WTC11 (cell line): ENCODE data around the gene TINAG. TPM values are rescaled to one million over a fixed set of nuclear protein-coding genes. Genes with fewer than 3 reads are reported as not detected.

ENCODE experiments used
- ATAC-seq: fragments of 200-7000 bp; cut with Tn5 transposase; 2 replicates; pipeline ENCODE4 v1.10.0; 2021; ENCODE audit warnings: mild to moderate bottlenecking, moderate library complexity
- CTCF ChIA-PET: fragments of 300-600 bp; sonication (Branson Sonifier 250); formaldehyde crosslinking; loops from one replicate; lab custom pipeline; 2021; ENCODE audit warnings: antibody characterized with exemption; lab: Charles Lee
- POLR2A ChIA-PET: fragments of 350-600 bp; sonication (Branson Sonifier 250); formaldehyde crosslinking; loops from one replicate; lab custom pipeline; 2021; ENCODE audit warnings: antibody characterized with exemption; lab: Charles Lee
- DNase-seq: peaks from one replicate; pipeline ENCODE4 v3.0.0; 2021; ENCODE audit warnings: low spot score
- H3K27ac Mint-ChIP-seq: 2 replicates; pipeline ENCODE4 v1.8.0; 2021; ENCODE audit warnings: mixed read lengths
- H3K27me3 Mint-ChIP-seq: 2 replicates; pipeline ENCODE4 v1.8.0; 2021; ENCODE audit warnings: low read depth, mild to moderate bottlenecking, moderate library complexity, mixed read lengths
- H3K36me3 Mint-ChIP-seq: 2 replicates; pipeline ENCODE4 v1.8.0; 2021; ENCODE audit warnings: mixed read lengths
- H3K4me1 Mint-ChIP-seq: 2 replicates; pipeline ENCODE4 v1.8.0; 2022; ENCODE audit warnings: mixed read lengths
- H3K4me3 Mint-ChIP-seq: 2 replicates; pipeline ENCODE4 v1.8.0; 2021; ENCODE audit warnings: mild to moderate bottlenecking, moderate library complexity, mixed read lengths
- H3K9me3 Mint-ChIP-seq: 2 replicates; pipeline ENCODE4 v1.8.0; 2021; ENCODE audit warnings: mixed read lengths
- ATF3 ChIP-seq: sonication (generic); formaldehyde crosslinking; conservative IDR thresholded peaks from 2 replicates; pipeline ENCODE4 v1.8.1; 2022; ENCODE audit warnings: mild to moderate bottlenecking, missing genetic modification reagents
- CBFB ChIP-seq: sonication (generic); formaldehyde crosslinking; IDR thresholded peaks from 2 replicates; pipeline ENCODE4 v1.8.1; 2022; ENCODE audit warnings: mild to moderate bottlenecking, low read depth, missing genetic modification reagents
- CREB1 ChIP-seq: sonication (generic); formaldehyde crosslinking; IDR thresholded peaks from 2 replicates; pipeline ENCODE4 v1.8.0; 2023; ENCODE audit warnings: mild to moderate bottlenecking, missing genetic modification reagents
- CREM ChIP-seq: sonication (generic); formaldehyde crosslinking; IDR thresholded peaks from 2 replicates; pipeline ENCODE4 v1.8.1; 2022; ENCODE audit warnings: mild to moderate bottlenecking, missing genetic modification reagents, moderate library complexity
- ETV6 ChIP-seq: sonication (generic); formaldehyde crosslinking; IDR thresholded peaks from 2 replicates; pipeline ENCODE4 v1.8.1; 2022; ENCODE audit warnings: mild to moderate bottlenecking, missing genetic modification reagents
- FOXK1 ChIP-seq: sonication (generic); formaldehyde crosslinking; IDR thresholded peaks from 2 replicates; pipeline ENCODE4 v1.8.0; 2022; ENCODE audit warnings: mild to moderate bottlenecking, moderate library complexity, missing genetic modification reagents
- GABPB1 ChIP-seq: sonication (generic); formaldehyde crosslinking; IDR thresholded peaks from 2 replicates; pipeline ENCODE4 v1.8.1; 2023; ENCODE audit warnings: mild to moderate bottlenecking, missing genetic modification reagents
- KAT7 ChIP-seq: sonication (generic); formaldehyde crosslinking; IDR thresholded peaks from 2 replicates; pipeline ENCODE4 v1.8.1; 2023; ENCODE audit warnings: missing genetic modification reagents, mild to moderate bottlenecking, borderline replicate concordance
- MYBL2 ChIP-seq: sonication (generic); formaldehyde crosslinking; IDR thresholded peaks from 2 replicates; pipeline ENCODE4 v1.8.1; 2023; ENCODE audit warnings: mild to moderate bottlenecking, moderate library complexity, missing genetic modification reagents
- NFATC4 ChIP-seq: fragments of 250-450 bp; sonication (Bioruptor Pico); IDR thresholded peaks from 2 replicates; pipeline ENCODE4 v1.9.0; 2021; ENCODE audit warnings: mild to moderate bottlenecking
- NR1H2 ChIP-seq: sonication (generic); formaldehyde crosslinking; IDR thresholded peaks from 2 replicates; pipeline ENCODE4 v1.9.0; 2021; ENCODE audit warnings: mild to moderate bottlenecking, moderate library complexity, missing genetic modification reagents
- NR3C1 ChIP-seq: sonication (generic); formaldehyde crosslinking; conservative IDR thresholded peaks from 2 replicates; pipeline ENCODE4 v1.8.1; 2023; ENCODE audit warnings: low read depth, mild to moderate bottlenecking, missing genetic modification reagents
- RELA ChIP-seq: sonication (generic); formaldehyde crosslinking; IDR thresholded peaks from 2 replicates; pipeline ENCODE4 v1.8.1; 2022; ENCODE audit warnings: missing genetic modification reagents, mild to moderate bottlenecking, borderline replicate concordance
- ZBTB21 ChIP-seq: sonication (generic); formaldehyde crosslinking; IDR thresholded peaks from 2 replicates; pipeline ENCODE4 v1.8.1; 2023; ENCODE audit warnings: mild to moderate bottlenecking, missing genetic modification reagents, borderline replicate concordance
- ZNF121 ChIP-seq: sonication (generic); formaldehyde crosslinking; IDR thresholded peaks from 2 replicates; pipeline ENCODE4 v1.8.0; 2023; ENCODE audit warnings: missing genetic modification reagents
- ZNF138 ChIP-seq: sonication (generic); formaldehyde crosslinking; conservative IDR thresholded peaks from 2 replicates; pipeline ENCODE4 v1.8.1; 2022; ENCODE audit warnings: mild to moderate bottlenecking, moderate library complexity, missing genetic modification reagents
- ZNF263 ChIP-seq: sonication (generic); formaldehyde crosslinking; IDR thresholded peaks from 2 replicates; pipeline ENCODE4 v1.8.1; 2022; ENCODE audit warnings: low read depth, mild to moderate bottlenecking, moderate library complexity, missing genetic modification reagents
- ZNF425 ChIP-seq: fragments of 250-450 bp; sonication (Bioruptor Pico); conservative IDR thresholded peaks from 2 replicates; pipeline ENCODE4 v1.9.0; 2021; ENCODE audit warnings: mild to moderate bottlenecking
- total RNA-seq: library from RNA; stranded (reverse); gene quantifications from 3 replicates; pipeline ENCODE4 v1.2.3, GENCODE V29; 2021
- TF ChIP-seq, protein P1 (sequence below): sonication (generic); formaldehyde crosslinking; IDR thresholded peaks from 2 replicates; pipeline ENCODE4 v1.8.0; 2023; ENCODE audit warnings: missing genetic modification reagents, mild to moderate bottlenecking, borderline replicate concordance
- TF ChIP-seq, protein P2 (sequence below): fragments of 250-450 bp; sonication (Bioruptor Pico); IDR thresholded peaks from 2 replicates; pipeline ENCODE4 v2.1.2; 2022; ENCODE audit warnings: mild to moderate bottlenecking, moderate library complexity
- TF ChIP-seq, protein P3 (sequence below): sonication (generic); formaldehyde crosslinking; IDR thresholded peaks from 2 replicates; pipeline ENCODE4 v1.8.0; 2022; ENCODE audit warnings: mild to moderate bottlenecking, missing genetic modification reagents
- TF ChIP-seq, protein P4 (sequence below): sonication (generic); formaldehyde crosslinking; IDR thresholded peaks from 2 replicates; pipeline ENCODE4 v1.8.0; 2023; ENCODE audit warnings: mild to moderate bottlenecking, missing genetic modification reagents

The TINAG gene
- total RNA-seq, 1 experiment from 2014 or later: not detected

GRCh38 chr6:54361188-54361587, 52.9 kb downstream of the TINAG start (continued):
- TF ChIP-seq ZNF425 (CRISPR knock-in tag): no peak
- no peak for TF ChIP-seq KAT7 (CRISPR knock-in tag)
- no peak for TF ChIP-seq ZNF121 (CRISPR knock-in tag)

DNA sequence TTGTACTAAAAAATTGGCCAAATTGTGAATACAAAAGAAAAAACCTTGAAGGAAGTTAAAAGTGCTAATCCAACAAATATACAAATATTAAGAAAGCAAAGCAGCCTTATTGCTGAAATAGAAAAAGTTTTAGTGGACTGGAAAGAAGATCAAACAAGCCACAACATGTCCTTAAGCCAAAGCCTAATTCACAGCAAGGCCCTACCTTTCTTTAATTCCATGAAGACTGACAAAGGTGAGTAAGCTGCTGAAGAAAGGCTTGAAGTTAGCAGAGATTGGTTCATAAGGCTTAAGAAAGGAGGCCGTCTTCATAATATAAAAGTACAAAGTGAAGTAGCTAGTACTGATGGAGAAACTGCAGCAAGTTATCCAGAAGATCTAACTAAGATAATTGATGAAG, 53.5 kb downstream of the TINAG start:
- CTCF ChIA-PET: no interaction called here
- POLR2A ChIA-PET: no interaction called here

More for the DNA sequence above, 53.5 kb downstream of the TINAG start:
- H3K9me3 Mint-ChIP-seq: no peaks in the 10 kb centered on the region; the same call in 1 of the 2 replicates
- H3K4me1 Mint-ChIP-seq: no peaks in the 10 kb centered on the region
- DNase-seq: no peak
- H3K27ac Mint-ChIP-seq: no peak overlapping the region
- H3K4me3 Mint-ChIP-seq: no peak overlapping the region
- no peaks in the 10 kb centered on the region for H3K36me3 Mint-ChIP-seq
- TF ChIP-seq, protein P1, sequence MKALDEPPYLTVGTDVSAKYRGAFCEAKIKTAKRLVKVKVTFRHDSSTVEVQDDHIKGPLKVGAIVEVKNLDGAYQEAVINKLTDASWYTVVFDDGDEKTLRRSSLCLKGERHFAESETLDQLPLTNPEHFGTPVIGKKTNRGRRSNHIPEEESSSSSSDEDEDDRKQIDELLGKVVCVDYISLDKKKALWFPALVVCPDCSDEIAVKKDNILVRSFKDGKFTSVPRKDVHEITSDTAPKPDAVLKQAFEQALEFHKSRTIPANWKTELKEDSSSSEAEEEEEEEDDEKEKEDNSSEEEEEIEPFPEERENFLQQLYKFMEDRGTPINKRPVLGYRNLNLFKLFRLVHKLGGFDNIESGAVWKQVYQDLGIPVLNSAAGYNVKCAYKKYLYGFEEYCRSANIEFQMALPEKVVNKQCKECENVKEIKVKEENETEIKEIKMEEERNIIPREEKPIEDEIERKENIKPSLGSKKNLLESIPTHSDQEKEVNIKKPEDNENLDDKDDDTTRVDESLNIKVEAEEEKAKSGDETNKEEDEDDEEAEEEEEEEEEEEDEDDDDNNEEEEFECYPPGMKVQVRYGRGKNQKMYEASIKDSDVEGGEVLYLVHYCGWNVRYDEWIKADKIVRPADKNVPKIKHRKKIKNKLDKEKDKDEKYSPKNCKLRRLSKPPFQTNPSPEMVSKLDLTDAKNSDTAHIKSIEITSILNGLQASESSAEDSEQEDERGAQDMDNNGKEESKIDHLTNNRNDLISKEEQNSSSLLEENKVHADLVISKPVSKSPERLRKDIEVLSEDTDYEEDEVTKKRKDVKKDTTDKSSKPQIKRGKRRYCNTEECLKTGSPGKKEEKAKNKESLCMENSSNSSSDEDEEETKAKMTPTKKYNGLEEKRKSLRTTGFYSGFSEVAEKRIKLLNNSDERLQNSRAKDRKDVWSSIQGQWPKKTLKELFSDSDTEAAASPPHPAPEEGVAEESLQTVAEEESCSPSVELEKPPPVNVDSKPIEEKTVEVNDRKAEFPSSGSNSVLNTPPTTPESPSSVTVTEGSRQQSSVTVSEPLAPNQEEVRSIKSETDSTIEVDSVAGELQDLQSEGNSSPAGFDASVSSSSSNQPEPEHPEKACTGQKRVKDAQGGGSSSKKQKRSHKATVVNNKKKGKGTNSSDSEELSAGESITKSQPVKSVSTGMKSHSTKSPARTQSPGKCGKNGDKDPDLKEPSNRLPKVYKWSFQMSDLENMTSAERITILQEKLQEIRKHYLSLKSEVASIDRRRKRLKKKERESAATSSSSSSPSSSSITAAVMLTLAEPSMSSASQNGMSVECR (CRISPR knock-in tag): no peak
- no peak for TF ChIP-seq ZNF138 (CRISPR knock-in tag)
- no peak for TF ChIP-seq CBFB (CRISPR knock-in tag)
- TF ChIP-seq GABPB1: no peak
- TF ChIP-seq NFATC4 (CRISPR knock-in tag): no peak
- TF ChIP-seq ZNF263: no peak
- TF ChIP-seq RELA: no peak
- TF ChIP-seq, protein P2, sequence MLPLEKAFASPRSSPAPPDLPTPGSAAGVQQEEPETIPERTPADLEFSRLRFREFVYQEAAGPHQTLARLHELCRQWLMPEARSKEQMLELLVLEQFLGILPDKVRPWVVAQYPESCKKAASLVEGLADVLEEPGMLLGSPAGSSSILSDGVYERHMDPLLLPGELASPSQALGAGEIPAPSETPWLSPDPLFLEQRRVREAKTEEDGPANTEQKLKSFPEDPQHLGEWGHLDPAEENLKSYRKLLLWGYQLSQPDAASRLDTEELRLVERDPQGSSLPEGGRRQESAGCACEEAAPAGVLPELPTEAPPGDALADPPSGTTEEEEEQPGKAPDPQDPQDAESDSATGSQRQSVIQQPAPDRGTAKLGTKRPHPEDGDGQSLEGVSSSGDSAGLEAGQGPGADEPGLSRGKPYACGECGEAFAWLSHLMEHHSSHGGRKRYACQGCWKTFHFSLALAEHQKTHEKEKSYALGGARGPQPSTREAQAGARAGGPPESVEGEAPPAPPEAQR (CRISPR knock-in tag): no peak
- TF ChIP-seq, protein P3, sequence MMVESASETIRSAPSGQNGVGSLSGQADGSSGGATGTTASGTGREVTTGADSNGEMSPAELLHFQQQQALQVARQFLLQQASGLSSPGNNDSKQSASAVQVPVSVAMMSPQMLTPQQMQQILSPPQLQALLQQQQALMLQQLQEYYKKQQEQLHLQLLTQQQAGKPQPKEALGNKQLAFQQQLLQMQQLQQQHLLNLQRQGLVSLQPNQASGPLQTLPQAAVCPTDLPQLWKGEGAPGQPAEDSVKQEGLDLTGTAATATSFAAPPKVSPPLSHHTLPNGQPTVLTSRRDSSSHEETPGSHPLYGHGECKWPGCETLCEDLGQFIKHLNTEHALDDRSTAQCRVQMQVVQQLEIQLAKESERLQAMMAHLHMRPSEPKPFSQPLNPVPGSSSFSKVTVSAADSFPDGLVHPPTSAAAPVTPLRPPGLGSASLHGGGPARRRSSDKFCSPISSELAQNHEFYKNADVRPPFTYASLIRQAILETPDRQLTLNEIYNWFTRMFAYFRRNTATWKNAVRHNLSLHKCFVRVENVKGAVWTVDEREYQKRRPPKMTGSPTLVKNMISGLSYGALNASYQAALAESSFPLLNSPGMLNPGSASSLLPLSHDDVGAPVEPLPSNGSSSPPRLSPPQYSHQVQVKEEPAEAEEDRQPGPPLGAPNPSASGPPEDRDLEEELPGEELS (CRISPR knock-in tag): no peak
- no peak for TF ChIP-seq ATF3 (CRISPR knock-in tag)
- TF ChIP-seq FOXK1 (CRISPR knock-in tag): no peak
- no peak for TF ChIP-seq MYBL2 (CRISPR knock-in tag)
- no peak for TF ChIP-seq NR3C1 (CRISPR knock-in tag)
- TF ChIP-seq ZBTB21 (CRISPR knock-in tag): no peak
- no peak for TF ChIP-seq CREM
- TF ChIP-seq, protein P4, sequence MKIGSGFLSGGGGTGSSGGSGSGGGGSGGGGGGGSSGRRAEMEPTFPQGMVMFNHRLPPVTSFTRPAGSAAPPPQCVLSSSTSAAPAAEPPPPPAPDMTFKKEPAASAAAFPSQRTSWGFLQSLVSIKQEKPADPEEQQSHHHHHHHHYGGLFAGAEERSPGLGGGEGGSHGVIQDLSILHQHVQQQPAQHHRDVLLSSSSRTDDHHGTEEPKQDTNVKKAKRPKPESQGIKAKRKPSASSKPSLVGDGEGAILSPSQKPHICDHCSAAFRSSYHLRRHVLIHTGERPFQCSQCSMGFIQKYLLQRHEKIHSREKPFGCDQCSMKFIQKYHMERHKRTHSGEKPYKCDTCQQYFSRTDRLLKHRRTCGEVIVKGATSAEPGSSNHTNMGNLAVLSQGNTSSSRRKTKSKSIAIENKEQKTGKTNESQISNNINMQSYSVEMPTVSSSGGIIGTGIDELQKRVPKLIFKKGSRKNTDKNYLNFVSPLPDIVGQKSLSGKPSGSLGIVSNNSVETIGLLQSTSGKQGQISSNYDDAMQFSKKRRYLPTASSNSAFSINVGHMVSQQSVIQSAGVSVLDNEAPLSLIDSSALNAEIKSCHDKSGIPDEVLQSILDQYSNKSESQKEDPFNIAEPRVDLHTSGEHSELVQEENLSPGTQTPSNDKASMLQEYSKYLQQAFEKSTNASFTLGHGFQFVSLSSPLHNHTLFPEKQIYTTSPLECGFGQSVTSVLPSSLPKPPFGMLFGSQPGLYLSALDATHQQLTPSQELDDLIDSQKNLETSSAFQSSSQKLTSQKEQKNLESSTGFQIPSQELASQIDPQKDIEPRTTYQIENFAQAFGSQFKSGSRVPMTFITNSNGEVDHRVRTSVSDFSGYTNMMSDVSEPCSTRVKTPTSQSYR (CRISPR knock-in tag): no peak
- no peak for TF ChIP-seq ZNF425 (CRISPR knock-in tag)
- no peak for TF ChIP-seq CREB1
- no peak for TF ChIP-seq ETV6
- no peak for TF ChIP-seq NR1H2
- no peaks in the 10 kb centered on the region for H3K27me3 Mint-ChIP-seq
- no peak for ATAC-seq
